ENCODE results near the gene GM2A. TPM values are rescaled to one million over a fixed set of nuclear protein-coding genes. Genes with fewer than 3 reads are reported as not detected.
"Not testable (repeated sequence)": the region's sequence is repeated elsewhere in the genome, so short reads cannot be mapped to it uniquely, and the experiment has no call there.

The GM2A gene
- total RNA-seq, 6 experiments from 2014 or later, result 11.7 to 23.6 (median 20.3) TPM

DNA sequence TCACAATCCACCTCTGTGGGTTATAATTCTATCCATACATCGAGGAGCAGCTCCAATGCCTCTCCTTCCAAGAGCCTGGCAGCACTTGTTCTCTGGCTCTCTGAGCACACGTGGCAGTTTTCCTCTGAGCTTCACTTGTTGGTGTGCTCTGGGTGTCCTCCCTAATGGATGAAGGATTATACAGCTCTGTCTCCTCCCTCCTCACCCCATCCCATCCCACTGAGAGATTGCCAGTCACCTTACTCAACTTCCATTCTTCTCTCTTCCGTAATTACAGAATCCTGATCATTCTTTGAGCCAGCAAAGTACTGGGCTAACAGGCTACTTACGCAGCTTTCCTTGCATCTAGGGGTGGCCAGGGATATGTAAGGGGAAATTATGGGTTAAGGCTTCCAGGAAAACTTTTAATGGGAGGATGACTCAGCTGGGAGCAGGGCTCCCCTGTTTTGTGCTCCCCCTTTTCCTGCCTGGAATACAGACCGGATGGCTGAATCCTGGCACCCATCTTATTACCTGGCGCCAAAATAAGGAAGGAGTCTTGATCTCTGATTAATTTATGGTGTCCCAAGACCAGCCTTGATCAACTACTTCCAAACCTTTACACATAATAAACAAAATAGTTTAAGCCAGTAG is 22.8 kb upstream of the GM2A start:
- Histone ChIP-seq H3K4me3 (no peak overlapping the region), H3K4me1 (peaks cover 0 to 12% (median 6%) of the 10 kb centered on the region in 4 donors), H3K27me3 (no peaks in the 10 kb centered on the region), H3K36me3 (no peaks in the 10 kb centered on the region), H3K9me3 (no peaks in the 10 kb centered on the region), H3K27ac (no peak overlapping the region)
- WGBS (ENCODE audit: insufficient coverage, low coverage, low lambda C conversion rate, missing lambda C conversion rate), result 64% methylated on average over 6 of the region's 6 CpGs
- TF ChIP-seq POLR2A (IDR thresholded peaks at IDR 0.05), result no peak
- ATAC-seq, result no peak
- intact Hi-C loops (cut with DNase I), result loop anchor here in 1 of 2 donors (10.0 kb wide), 1 partner anchor 65 kb away; no protein-coding TSS in a partner anchor
- no peak for DNase-seq

GRCh38 chr5:151231359-151231758 is 21.6 kb upstream of the GM2A start:
- Histone ChIP-seq H3K27ac (no peak overlapping the region), H3K4me3 (no peak overlapping the region), H3K9me3 (no peaks in the 10 kb centered on the region), H3K4me1 (peaks cover 0 to 15% (median 6%) of the 10 kb centered on the region in 4 donors), H3K36me3 (no peaks in the 10 kb centered on the region), H3K27me3 (no peaks in the 10 kb centered on the region)
- intact Hi-C loops (cut with DNase I), result loop anchor here in 1 of 2 donors (10.0 kb wide), 1 partner anchor 67 kb away; no protein-coding TSS in a partner anchor
- DNase-seq (no peak), ATAC-seq (no peak)
- TF ChIP-seq CTCF (IDR thresholded peaks at IDR 0.05) (no peak), POLR2A (IDR thresholded peaks at IDR 0.05) (no peak)

- Histone ChIP-seq H3K4me1 (peaks cover 0 to 15% (median 6%) of the 10 kb centered on the region in 4 donors), H3K27me3 (no peaks in the 10 kb centered on the region), H3K9me3 (no peaks in the 10 kb centered on the region), H3K36me3 (no peaks in the 10 kb centered on the region), H3K27ac (no peak overlapping the region), H3K4me3 (no peak overlapping the region)
- TF ChIP-seq CTCF (IDR thresholded peaks at IDR 0.05) (no peak), POLR2A (IDR thresholded peaks at IDR 0.05) (no peak)
- DNase-seq (no peak), ATAC-seq (no peak)
- intact Hi-C loops (cut with DNase I), result loop anchor here in 1 of 2 donors (10.0 kb wide), 1 partner anchor 69 kb away; no protein-coding TSS in a partner anchor
- 79% methylated on average over 7 of the region's 8 CpGs for WGBS (ENCODE audit: insufficient coverage, low coverage, low lambda C conversion rate, missing lambda C conversion rate)
Measured at GRCh38 chr5:151233616-151234085, 19.3 kb upstream of the GM2A start.

DNA sequence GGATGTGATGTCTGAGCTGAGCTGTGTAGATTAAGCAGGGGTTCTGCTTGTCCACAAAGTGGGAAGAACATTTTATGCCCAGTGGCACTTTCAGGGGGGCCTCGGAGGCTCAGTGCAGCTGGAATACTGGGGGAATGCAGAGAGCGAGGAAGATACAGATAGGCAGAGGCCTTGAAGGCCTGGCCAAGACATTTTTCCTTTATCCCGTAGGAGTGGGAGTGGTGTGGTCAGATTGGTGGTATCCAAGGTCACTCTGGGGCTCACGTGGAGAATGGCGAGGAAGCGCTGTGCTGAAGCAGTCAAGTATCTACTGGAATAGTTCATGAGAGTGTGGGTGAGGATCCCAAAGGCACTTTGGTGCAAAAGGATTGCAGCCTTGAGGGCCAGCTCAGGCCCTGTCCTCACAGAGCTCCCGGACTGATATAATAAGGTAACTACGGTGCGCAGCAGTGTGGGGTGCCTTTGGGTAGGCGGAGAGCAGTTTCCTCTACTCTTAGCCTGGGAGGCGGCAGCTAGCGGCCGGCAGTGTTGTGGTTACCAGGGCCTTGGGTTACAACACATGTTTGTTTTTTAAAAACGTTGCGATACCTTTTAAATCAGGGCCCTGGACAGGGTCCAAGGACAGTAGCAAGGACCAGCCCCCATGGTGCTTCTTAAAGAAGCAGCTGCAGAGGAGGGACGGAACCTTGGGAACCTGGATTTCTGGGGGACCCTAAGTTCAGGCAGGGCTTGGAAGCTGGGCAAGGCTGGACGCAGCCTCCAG is 18.3 kb upstream of the GM2A start:
- 26% methylated on average over 11 of the region's 17 CpGs for WGBS (ENCODE audit: insufficient coverage, low coverage, low lambda C conversion rate, missing lambda C conversion rate)
- intact Hi-C loops (cut with DNase I), result loop anchor here in 1 of 2 donors (5.0 to 10.0 kb wide), 2 partner anchors 70 to 112 kb away; no protein-coding TSS in a partner anchor
- Histone ChIP-seq H3K36me3 (no peaks in the 10 kb centered on the region), H3K4me1 (peaks cover 0 to 15% (median 6%) of the 10 kb centered on the region in 4 donors), H3K4me3 (no peak overlapping the region), H3K27ac (peak overlapping the region in 2 of 3 donors; percentile 30 to 49), H3K27me3 (no peaks in the 10 kb centered on the region), H3K9me3 (no peaks in the 10 kb centered on the region)
- DNase-seq (peak; percentile 83 to 90 (median 90)), ATAC-seq (peak; percentile 95 to 98 (median 97))
- TF ChIP-seq POLR2A (IDR thresholded peaks at IDR 0.05) (no peak), CTCF (IDR thresholded peaks at IDR 0.05) (no peak)

DNA sequence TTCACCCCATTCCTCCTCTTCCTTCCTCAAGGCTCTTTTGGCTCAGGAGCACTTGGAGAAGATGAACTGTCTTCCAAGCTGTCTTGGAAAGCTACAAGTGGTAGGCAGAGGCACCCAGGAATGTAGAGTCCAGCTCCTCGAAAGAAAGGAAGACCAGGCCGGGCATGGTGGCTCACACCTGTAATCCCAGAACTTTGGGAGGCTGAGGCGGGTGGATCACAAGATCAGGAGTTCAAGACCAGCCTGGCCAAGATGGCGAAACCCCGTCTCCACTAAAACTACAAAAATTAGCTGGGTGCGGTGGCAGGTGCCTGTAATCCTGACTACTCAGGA is 17.8 kb upstream of the GM2A start:
- H3K9me3 ChIP-seq, H3K27me3 ChIP-seq, ATAC-seq, H3K36me3 ChIP-seq, H3K4me3 ChIP-seq, DNase-seq: not testable (repeated sequence)
- peaks cover 0 to 15% (median 6%) of the 10 kb centered on the region in 4 donors for H3K4me1 ChIP-seq
- 100% methylated on average over 1 of the region's 6 CpGs for WGBS (ENCODE audit: insufficient coverage, low coverage, low lambda C conversion rate, missing lambda C conversion rate)
- intact Hi-C loops (cut with DNase I), result loop anchor here in 1 of 2 donors (5.0 to 10.0 kb wide), 2 partner anchors 70 to 113 kb away; no protein-coding TSS in a partner anchor
- H3K27ac ChIP-seq, result peak overlapping the region in 2 of 3 donors; percentile 30 to 49

Data from right lobe of liver (tissue), 6 donors.